Upper lobe of left lung (tissue), 4 donors: Measurements from ENCODE around the gene TTLL8.

Experiments used
- CTCF ChIP-seq, 6 experiments: fragments of 450-650 bp in 4 of 6; fragments of 200-600 bp in 2 of 6; sonication (generic) in 2 of 6; IDR thresholded peaks; one replicate each; pipeline ENCODE4 v1.5.1; 2016 to 2019; ENCODE audit warnings: antibody characterized with exemption in 6 of 6
- EP300 ChIP-seq, 4 donors: sonication (generic); formaldehyde crosslinking; IDR thresholded peaks; one replicate each; pipeline ENCODE4 v1.5.1; 2017; ENCODE audit warnings: antibody characterized with exemption in 4 of 4, control low read depth in 2 of 4
- POLR2A ChIP-seq, 4 donors: fragments of 450-650 bp; IDR thresholded peaks; one replicate each; pipeline ENCODE4 v1.5.1; 2016 to 2017; ENCODE audit warnings: antibody characterized with exemption in 4 of 4, mild to moderate bottlenecking in 2 of 4
- POLR2AphosphoS5 ChIP-seq, 2 donors: sonication (generic); formaldehyde crosslinking; IDR thresholded peaks; one replicate each; pipeline ENCODE4 v1.5.1; 2017; ENCODE audit warnings: antibody characterized with exemption in 2 of 2

GRCh38 chr22:50030297-50031188 lies 27.6 kb downstream of the TTLL8 start:
- peak; percentile 73 to 97 (median 93) for TF ChIP-seq CTCF (IDR thresholded peaks at IDR 0.05)
- no peak for TF ChIP-seq POLR2AphosphoS5 (IDR thresholded peaks at IDR 0.05)
- no peak for TF ChIP-seq POLR2A (IDR thresholded peaks at IDR 0.05)
- TF ChIP-seq EP300 (IDR thresholded peaks at IDR 0.05): no peak
